Endothelial cell of umbilical vein (primary cell): ENCODE measurements around the gene CORO6. TPM values are rescaled to one million over a fixed set of nuclear protein-coding genes. Genes with fewer than 3 reads are reported as not detected.

Experiments
- BruUV-seq: library from RNA; stranded (reverse); fragments of 400-500 nt; replicated peaks from 2 replicates; lab custom pipeline; 2021; lab: Mats Ljungman, UMichigan
- CTCF ChIA-PET: fragments of 300-600, 350-600 bp; sonication (Branson Sonifier 250); formaldehyde crosslinking; loops from one replicate; lab custom pipeline; 2021; ENCODE audit warnings: antibody characterized with exemption, inconsistent platforms; lab: Charles Lee
- POLR2A ChIA-PET: fragments of 300-600, 350-600 bp; sonication (Branson Sonifier 250); formaldehyde crosslinking; loops from one replicate; lab custom pipeline; 2021; ENCODE audit warnings: antibody characterized with exemption, inconsistent platforms; lab: Charles Lee
- DNase-seq: peaks from one replicate; pipeline ENCODE4 v3.0.0-alpha.2; 2011; ENCODE audit warnings: low read depth, low spot score
- FAIRE-seq: peaks from 2 replicates; lab custom pipeline; 2011; peaks lifted over from hg19 to GRCh38; lab: Jason Lieb, UNC
- H2AFZ ChIP-seq: 2 replicates; pipeline ENCODE4 v1.6.0; 2012; ENCODE audit warnings: low read depth, low read length, control low read depth, inconsistent platforms
- H3K27ac ChIP-seq: 2 replicates; pipeline ENCODE4 v1.5.1; 2011; ENCODE audit warnings: low read depth, mild to moderate bottlenecking, control low read depth, low read length, moderate library complexity; ENCODE audit not compliant: insufficient read depth
- H3K27me3 ChIP-seq, 2 experiments: 2 replicates each; pipeline versions ENCODE4 v1.6.0 to v1.6.1; 2011; ENCODE audit warnings: low read length in 2 of 2, mixed read lengths in 1 of 2; ENCODE audit not compliant: control insufficient read depth in 2 of 2, insufficient read depth in 2 of 2
- H3K36me3 ChIP-seq, 2 experiments: 2 replicates in 1 of 2; 3 replicates in 1 of 2; pipeline ENCODE4 v1.5.1; 2011; ENCODE audit warnings: low read length in 2 of 2, mild to moderate bottlenecking in 1 of 2, moderate library complexity in 1 of 2; ENCODE audit not compliant: control insufficient read depth in 2 of 2, insufficient read depth in 2 of 2; ENCODE audit errors: extremely low read depth in 1 of 2
- H3K4me1 ChIP-seq: 3 replicates; pipeline ENCODE4 v1.5.1; 2011; ENCODE audit warnings: mild to moderate bottlenecking, low read length; ENCODE audit not compliant: control insufficient read depth, insufficient read depth; ENCODE audit errors: extremely low read depth
- H3K4me2 ChIP-seq: 2 replicates; pipeline ENCODE4 v1.6.1; 2011; ENCODE audit warnings: low read length, control low read depth, mixed read lengths; ENCODE audit not compliant: insufficient read depth
- H3K4me3 ChIP-seq, 3 experiments: fragments of 200-600 bp in 1 of 3; sonication (generic), shearing (Covaris generic) in 1 of 3; replicated peaks in 1 of 3; 2 replicates each; pipeline ENCODE4 v1.5.1; 2011 to 2016; ENCODE audit warnings: control low read depth in 3 of 3, low read length in 3 of 3, mild to moderate bottlenecking in 2 of 3, inconsistent platforms in 1 of 3, low read depth in 1 of 3, moderate library complexity in 1 of 3; ENCODE audit not compliant: insufficient read depth in 1 of 3
- H3K79me2 ChIP-seq: 2 replicates; pipeline ENCODE4 v1.6.0; 2012; ENCODE audit warnings: low read length, inconsistent platforms; ENCODE audit not compliant: control insufficient read depth, insufficient read depth
- H3K9ac ChIP-seq: replicated peaks from 2 replicates; pipeline ENCODE3; 2011; ENCODE audit warnings: low read length, control low read depth; ENCODE audit not compliant: insufficient read depth; ENCODE audit errors: extremely low read depth
- H3K9me1 ChIP-seq: replicated peaks from 3 replicates; pipeline ENCODE4 v1.6.0; 2011; ENCODE audit warnings: mild to moderate bottlenecking, low read length; ENCODE audit not compliant: control insufficient read depth, insufficient read depth; ENCODE audit errors: extremely low read depth
- H3K9me3 ChIP-seq: replicated peaks from 2 replicates; pipeline ENCODE4 v1.5.1; 2012; ENCODE audit warnings: low read length, inconsistent platforms; ENCODE audit not compliant: control insufficient read depth, insufficient read depth
- H4K20me1 ChIP-seq: replicated peaks from 2 replicates; pipeline ENCODE3; 2011; ENCODE audit warnings: mild to moderate bottlenecking, low read length; ENCODE audit not compliant: control insufficient read depth, insufficient read depth; ENCODE audit errors: extremely low read depth
- EZH2 ChIP-seq: IDR thresholded peaks from 2 replicates; pipeline ENCODE4 v1.6.1; 2012; ENCODE audit warnings: borderline replicate concordance, low read depth, mild to moderate bottlenecking, moderate library complexity, low read length, inconsistent platforms; ENCODE audit not compliant: severe bottlenecking
- FOS ChIP-seq: IDR thresholded peaks from 2 replicates; pipeline ENCODE4 v1.6.1; 2011; ENCODE audit warnings: mild to moderate bottlenecking, low read length, moderate library complexity, borderline replicate concordance; ENCODE audit not compliant: insufficient read depth
- GATA2 ChIP-seq: IDR thresholded peaks from 2 replicates; pipeline ENCODE4 v1.7.0; 2011; ENCODE audit warnings: low read depth, mild to moderate bottlenecking, moderate library complexity, mixed read lengths, low read length; ENCODE audit not compliant: insufficient read length, insufficient read depth
- JUN ChIP-seq: IDR thresholded peaks from 2 replicates; pipeline ENCODE4 v1.6.1; 2011; ENCODE audit warnings: borderline replicate concordance, low read depth; ENCODE audit not compliant: insufficient read length, insufficient read depth
- MYC ChIP-seq: IDR thresholded peaks from one replicate; pipeline ENCODE4 v1.6.1; 2011; ENCODE audit warnings: mild to moderate bottlenecking, low read depth, low read length
- POLR2A ChIP-seq: IDR thresholded peaks from 2 replicates; pipeline ENCODE4 v1.6.1; 2012; ENCODE audit warnings: low read depth, mild to moderate bottlenecking, control low read depth, low read length
- POLR2AphosphoS5 ChIP-seq: IDR thresholded peaks from 2 replicates; pipeline ENCODE4 v1.6.1; 2012; ENCODE audit warnings: low read depth, mild to moderate bottlenecking, control low read depth, low read length, moderate library complexity; ENCODE audit not compliant: insufficient read depth
- dilution Hi-C: fragments of 300-500 bp; cut with MboI; formaldehyde crosslinking; loops from one replicate; pipeline ENCODE4 v1.15.0; 2019; ENCODE audit warnings: low sequenced_read_pairs; ENCODE audit not compliant: extremely low pct_ligation_motif_present
- intact Hi-C: fragments of 100-400 bp; cut with micrococcal nuclease; formaldehyde crosslinking; loops from one replicate; pipeline ENCODE4 v1.10.0; 2022
- polyA plus RNA-seq, 4 experiments: library from polyadenylated mRNA; depleted of rRNA in 3 of 4; stranded (reverse) in 3 of 4; unstranded in 1 of 4; fragments of >200 nt; gene quantifications; 2 replicates each; pipeline versions ENCODE4 v1.2.1 to v1.2.3, GENCODE V29; 2011 to 2012; ENCODE audit warnings: missing spikeins in 1 of 4
- total RNA-seq: library from RNA; stranded (reverse); gene quantifications from 2 replicates; pipeline ENCODE4 v1.2.3, GENCODE V29; 2021
- TF ChIP-seq, protein P1 (sequence below): IDR thresholded peaks from 2 replicates; pipeline ENCODE4 v1.6.1; 2011; ENCODE audit not compliant: insufficient read depth, insufficient read length
- TF ChIP-seq, protein P2 (sequence below), 2 donors: IDR thresholded peaks; 1 replicate in 1 of 2; 2 replicates in 1 of 2; pipeline ENCODE4 v1.5.1; 2011; ENCODE audit warnings: low read length in 2 of 2, mild to moderate bottlenecking in 2 of 2, moderate library complexity in 2 of 2, control low read depth in 1 of 2, inconsistent platforms in 1 of 2, low read depth in 1 of 2; ENCODE audit not compliant: insufficient read depth in 1 of 2; ENCODE audit errors: extremely low read depth in 1 of 2

Gene CORO6
- total and polyA plus RNA-seq, 2 donors (not counting 3 experiments of a cell fraction or from before 2014, with no cell fraction given) = 10.7 to 14.7 TPM

- no TSS peak for BruUV-seq
- no peak overlapping the region for H3K27ac ChIP-seq
- ChIA-PET CTCF (interaction anchor here (0.8 kb wide), 1 partner anchor 20 kb away, joined by 4 read pairs; no protein-coding TSS in a partner anchor), POLR2A (no interaction called here)
- FAIRE-seq (no peak), DNase-seq (no peak)
- no peaks in the 10 kb centered on the region for H3K9me1 ChIP-seq
- TF ChIP-seq MYC (no peak), FOS (no peak), GATA2 (no peak), EZH2 (no peak), POLR2AphosphoS5 (no peak), JUN (no peak), POLR2A (no peak)
- TF ChIP-seq, protein P1, sequence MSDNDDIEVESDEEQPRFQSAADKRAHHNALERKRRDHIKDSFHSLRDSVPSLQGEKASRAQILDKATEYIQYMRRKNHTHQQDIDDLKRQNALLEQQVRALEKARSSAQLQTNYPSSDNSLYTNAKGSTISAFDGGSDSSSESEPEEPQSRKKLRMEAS = no peak
- TF ChIP-seq, protein P2, sequence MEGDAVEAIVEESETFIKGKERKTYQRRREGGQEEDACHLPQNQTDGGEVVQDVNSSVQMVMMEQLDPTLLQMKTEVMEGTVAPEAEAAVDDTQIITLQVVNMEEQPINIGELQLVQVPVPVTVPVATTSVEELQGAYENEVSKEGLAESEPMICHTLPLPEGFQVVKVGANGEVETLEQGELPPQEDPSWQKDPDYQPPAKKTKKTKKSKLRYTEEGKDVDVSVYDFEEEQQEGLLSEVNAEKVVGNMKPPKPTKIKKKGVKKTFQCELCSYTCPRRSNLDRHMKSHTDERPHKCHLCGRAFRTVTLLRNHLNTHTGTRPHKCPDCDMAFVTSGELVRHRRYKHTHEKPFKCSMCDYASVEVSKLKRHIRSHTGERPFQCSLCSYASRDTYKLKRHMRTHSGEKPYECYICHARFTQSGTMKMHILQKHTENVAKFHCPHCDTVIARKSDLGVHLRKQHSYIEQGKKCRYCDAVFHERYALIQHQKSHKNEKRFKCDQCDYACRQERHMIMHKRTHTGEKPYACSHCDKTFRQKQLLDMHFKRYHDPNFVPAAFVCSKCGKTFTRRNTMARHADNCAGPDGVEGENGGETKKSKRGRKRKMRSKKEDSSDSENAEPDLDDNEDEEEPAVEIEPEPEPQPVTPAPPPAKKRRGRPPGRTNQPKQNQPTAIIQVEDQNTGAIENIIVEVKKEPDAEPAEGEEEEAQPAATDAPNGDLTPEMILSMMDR (IDR thresholded peaks at IDR 0.05; ENCODE audit: extremely low read depth in 1 of 2, insufficient read depth in 1 of 2, low read depth in 1 of 2, low read length in 2 of 2) = no peak
- H3K27me3 ChIP-seq = no peaks in the 10 kb centered on the region
- no peak overlapping the region for H3K4me3 ChIP-seq
- H3K4me1 ChIP-seq = peaks cover 21% of the 10 kb centered on the region
- no peaks in the 10 kb centered on the region for H3K9me3 ChIP-seq
- no peak overlapping the region for H3K9ac ChIP-seq
- dilution Hi-C loops (no loop called here), intact Hi-C loops (no loop called here)
- H3K4me2 ChIP-seq = no peak overlapping the region
- H4K20me1 ChIP-seq = no peaks in the 10 kb centered on the region
- peaks cover 0 to 4% of the 10 kb centered on the region in 2 experiments for H3K36me3 ChIP-seq
- H2AFZ ChIP-seq = no peak overlapping the region
- no peaks in the 10 kb centered on the region for H3K79me2 ChIP-seq
These were observed 10.7 kb downstream of the CORO6 start for GRCh38 chr17:29612094-29612403.
